ENCODE data around the gene SPATA6L.

Gene SPATA6L

GRCh38 chr9:4678679-4679267 is 12.5 kb upstream of the SPATA6L start:
- TF ChIP-seq CTCF (IDR thresholded peaks at IDR 0.05; ENCODE audit: extremely low read depth, missing control alignments), result no peak
- DNase-seq (ENCODE audit: low spot score), result no peak

DNA sequence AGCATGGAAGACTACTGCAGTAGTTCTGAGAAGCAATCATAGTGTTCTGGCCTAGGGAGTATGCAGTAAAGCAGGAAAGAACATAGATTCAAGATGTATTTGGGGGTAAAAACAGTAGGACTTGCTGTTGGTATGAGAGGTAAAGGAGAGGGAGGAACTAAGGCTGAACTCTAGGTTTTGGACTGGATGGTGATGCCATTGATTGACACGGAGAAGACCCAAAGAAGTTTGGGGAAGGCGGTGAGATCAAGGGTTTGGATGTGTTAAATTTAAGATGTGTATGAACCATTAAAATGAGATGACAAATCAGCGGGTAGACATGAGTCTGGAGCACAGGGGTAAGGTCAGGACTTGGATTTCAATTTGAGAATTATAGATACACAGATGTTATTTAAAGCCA is 11.1 kb upstream of the SPATA6L start:
- no peak for DNase-seq (ENCODE audit: low spot score)
- TF ChIP-seq CTCF (IDR thresholded peaks at IDR 0.05; ENCODE audit: extremely low read depth, missing control alignments), result no peak

DNA sequence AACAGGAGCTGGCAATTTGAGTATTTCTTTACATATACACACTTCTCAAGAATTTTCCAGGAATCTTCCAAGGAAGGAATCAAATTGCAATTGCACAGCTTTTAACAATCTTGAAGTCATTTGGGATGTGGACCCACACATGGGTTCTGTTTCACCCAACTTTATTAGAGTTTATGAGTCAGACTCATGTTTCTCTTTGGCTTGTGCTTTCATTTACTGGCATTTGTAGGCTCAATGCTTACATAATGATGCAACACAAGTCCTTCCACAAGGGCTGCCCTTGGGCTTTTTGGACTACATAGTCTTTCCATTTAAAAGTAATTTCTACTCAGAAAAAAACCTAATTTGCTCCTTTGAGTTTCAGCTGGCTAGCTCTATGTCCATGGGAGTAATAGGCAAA is 8.5 kb upstream of the SPATA6L start:
- DNase-seq (ENCODE audit: low spot score), result no peak
- no peak for TF ChIP-seq CTCF (IDR thresholded peaks at IDR 0.05; ENCODE audit: extremely low read depth, missing control alignments)

- TF ChIP-seq CTCF (IDR thresholded peaks at IDR 0.05; ENCODE audit: extremely low read depth, missing control alignments), result no peak
- no peak for DNase-seq (ENCODE audit: low spot score)
These were observed 5.5 kb upstream of the SPATA6L start for GRCh38 chr9:4671737-4672136.

GRCh38 chr9:4670591-4670990 is 4.3 kb upstream of the SPATA6L start:
- no peak for DNase-seq (ENCODE audit: low spot score)
- TF ChIP-seq CTCF (IDR thresholded peaks at IDR 0.05; ENCODE audit: extremely low read depth, missing control alignments), result no peak

- TF ChIP-seq CTCF (IDR thresholded peaks at IDR 0.05; ENCODE audit: extremely low read depth, missing control alignments), result no peak
- DNase-seq (ENCODE audit: low spot score), result no peak
These were observed 3.6 kb upstream of the SPATA6L start for GRCh38 chr9:4669890-4670289.

GRCh38 chr9:4668604-4669003 is 2.3 kb upstream of the SPATA6L start:
- DNase-seq (ENCODE audit: low spot score), result peak; percentile 29
- no peak for TF ChIP-seq CTCF (IDR thresholded peaks at IDR 0.05; ENCODE audit: extremely low read depth, missing control alignments)

Measured in GM20000 (cell line).